NCI-H1417 treated with DMSO at 0.1 percent for 48 hours (cell line): ENCODE measurements around the gene KLLN.
"Not testable (repeated sequence)": the region's sequence is repeated elsewhere in the genome, so short reads cannot be mapped to it uniquely, and the experiment has no call there.

Experiments
- DNase-seq: peaks from one replicate; lab custom pipeline; 2025; lab: John Stamatoyannopoulos, UW

The KLLN gene

DNA sequence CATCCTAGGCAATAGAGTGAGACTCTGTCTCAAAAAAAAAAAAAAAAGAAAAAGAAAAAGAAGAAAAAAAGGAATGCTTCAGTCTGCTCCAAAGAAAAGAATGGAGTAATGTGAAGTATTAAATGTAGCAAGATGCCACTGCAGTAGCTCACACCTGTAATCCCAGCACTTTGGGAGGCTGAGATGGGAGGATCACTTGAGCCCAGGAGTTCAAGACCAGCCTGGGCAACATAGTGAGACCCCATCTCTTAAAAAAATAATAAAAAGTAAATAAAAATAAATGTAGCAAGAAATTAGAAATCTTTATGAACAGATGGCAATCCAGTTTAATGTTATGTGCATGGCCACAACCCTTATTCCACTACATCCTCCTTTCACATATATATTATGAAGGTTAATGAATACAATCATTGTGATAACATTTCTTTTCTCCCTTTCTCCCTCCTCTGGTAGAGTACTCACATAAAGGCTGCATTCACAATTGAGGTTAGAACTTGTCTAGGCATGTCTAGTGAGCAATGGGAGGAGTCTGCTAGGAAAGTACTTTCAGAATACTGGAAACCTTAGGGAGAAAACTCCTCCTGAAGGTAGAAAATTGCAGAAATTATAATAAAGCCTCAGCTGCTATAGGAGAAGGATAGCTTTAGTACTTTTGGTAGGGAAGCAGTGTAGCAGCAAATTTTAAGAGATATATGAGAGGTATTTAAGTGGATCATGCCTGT lies 20.4 kb downstream of the KLLN start:
- no peak for DNase-seq

DNA sequence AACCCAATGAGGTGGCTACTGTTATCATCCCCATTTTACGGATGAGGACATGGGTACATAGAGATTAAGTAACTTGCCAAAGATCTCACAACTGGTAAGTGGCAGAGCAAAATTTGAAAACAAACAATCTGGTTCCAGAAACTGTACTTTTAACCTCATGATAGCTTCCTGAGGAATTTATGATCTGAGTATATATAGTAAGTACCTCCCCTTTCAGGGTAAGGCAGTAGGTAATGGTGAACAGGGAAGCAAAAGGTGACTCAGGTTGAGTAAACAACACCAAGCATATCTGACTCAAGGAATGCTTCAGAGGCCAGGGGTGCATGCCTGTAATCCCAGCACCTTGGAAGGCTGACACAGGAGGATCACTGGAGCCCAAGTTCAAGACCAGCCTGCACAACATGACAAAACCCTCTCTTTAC lies 21.1 kb downstream of the KLLN start:
- no peak for DNase-seq

DNA sequence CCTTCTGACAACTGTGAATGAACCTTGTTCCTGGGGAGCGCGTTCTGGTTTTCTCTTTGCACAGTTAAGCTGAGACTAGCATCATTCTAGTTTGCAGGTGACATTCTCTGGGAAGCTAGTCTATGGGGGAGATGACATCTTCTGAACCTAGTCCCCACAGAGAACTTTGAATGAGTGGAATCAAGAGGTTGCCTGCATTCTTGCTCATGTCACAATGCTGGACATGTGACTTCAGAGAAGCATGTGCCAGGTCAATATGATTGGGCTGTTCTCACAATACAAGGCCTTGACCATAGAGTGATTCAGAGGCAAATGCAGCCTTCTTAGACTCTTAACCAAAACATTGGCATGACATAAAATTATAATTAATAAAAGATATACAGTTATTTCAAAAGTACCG lies 22.1 kb downstream of the KLLN start:
- DNase-seq = no peak

DNA sequence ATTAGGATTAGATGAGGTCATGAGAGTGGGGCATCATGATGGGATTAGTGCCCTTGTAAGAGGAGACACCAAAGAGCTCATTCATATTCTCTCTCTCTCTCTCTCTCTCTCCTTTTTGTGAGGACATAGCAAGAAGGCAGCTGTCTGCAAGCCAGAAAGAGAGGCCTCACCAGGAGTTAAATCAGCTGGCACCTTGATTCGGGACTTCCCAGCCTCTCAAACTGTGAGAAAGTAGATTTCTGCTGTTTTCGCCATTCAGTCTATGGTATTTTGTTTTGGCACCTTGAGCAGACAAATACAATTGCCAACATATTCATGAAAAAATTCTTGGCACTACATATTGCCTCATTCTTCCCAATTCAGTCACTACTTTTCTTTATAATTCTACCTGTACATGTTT lies 24.7 kb downstream of the KLLN start:
- no peak for DNase-seq

DNA sequence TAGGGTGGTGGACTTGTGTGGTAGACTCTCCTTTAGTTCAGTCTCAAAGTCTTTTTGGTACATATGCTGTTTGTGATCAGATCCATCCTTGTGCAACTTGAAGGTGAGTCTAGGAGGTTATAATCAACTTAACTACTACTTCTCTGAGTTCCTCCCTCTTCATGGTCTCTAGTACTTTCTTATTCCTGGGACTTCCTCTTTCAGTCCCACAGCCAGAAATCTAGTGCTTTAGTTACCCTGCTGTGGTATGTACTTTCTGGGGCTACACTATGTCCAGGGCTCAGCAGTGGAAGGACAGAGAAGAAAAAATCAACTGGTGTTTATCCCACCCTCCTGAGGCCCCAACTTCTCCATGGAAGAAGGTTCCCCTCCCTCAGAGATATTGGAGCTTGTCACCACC lies 25.9 kb downstream of the KLLN start:
- DNase-seq = no peak

DNA sequence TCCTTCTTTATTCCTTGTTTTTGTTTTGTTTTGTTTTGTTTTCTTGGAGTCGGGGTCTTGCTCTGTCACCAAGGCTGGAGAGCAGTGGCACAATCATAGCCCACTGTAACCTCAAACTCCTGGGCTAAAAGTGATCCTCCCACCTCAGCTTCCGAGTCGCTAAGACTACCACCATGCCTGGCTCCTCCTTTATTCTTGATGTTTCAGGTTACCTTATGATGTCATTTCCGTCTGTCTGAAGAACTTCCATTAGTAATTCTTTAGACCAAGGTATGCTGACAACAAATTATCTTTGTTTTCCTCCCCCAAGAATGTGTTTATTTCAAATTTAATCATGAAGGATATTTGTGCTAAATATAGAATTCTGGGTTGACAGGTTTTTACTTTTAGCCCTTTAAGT lies 27.2 kb downstream of the KLLN start:
- DNase-seq = no peak

DNA sequence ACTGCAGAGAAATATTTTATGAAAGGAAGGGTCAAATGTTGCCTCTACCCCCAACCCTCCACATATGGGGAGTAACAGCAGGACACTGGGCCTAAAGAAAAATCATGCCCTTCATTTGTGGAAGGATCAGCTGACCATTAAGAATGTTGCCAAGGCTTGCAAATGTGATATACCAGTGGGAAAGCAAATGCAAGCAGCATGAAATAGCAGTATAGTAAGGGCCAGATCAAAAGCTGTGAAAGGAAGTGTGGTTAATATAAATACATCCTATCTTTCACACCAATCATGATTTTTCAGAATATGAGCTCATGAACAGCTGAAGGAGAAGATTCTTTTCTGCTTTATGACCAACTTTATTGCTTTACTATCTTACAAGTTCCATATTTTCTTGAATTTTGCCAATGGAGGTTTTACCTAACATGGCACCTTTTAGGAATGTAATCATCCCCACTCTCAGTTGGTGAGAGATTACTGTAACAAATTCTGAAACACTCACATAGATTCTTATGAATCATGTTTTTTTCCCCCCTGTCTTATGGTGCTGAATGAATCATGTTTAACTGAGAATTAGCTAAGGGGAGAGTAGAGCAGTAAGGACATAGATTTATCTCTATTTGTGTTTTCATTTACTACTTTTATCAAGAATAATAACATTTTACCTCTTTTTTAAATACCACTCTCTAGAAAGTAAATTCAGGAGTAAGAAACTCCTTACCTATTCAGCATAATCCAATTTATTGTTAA lies 33.2 kb downstream of the KLLN start:
- DNase-seq = no peak

DNA sequence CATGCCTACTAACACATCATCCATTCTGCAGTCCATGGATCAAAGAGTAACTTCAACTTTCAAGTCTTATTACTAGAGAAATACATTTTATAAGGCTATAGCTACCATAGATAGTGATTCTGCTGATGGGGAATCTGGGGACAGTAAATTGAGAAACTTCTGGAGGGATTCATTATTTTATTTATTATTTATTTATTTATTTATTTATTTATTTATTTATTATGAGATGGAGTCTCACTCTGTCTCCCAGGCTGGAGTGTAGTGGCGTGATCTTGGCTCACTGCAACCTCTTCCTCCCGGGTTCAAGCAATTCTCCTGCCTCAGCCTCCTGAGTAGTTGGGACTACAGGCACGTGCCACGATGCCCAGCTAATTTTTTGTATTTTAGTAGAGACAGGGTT lies 34.3 kb downstream of the KLLN start:
- not testable (repeated sequence) for DNase-seq

DNA sequence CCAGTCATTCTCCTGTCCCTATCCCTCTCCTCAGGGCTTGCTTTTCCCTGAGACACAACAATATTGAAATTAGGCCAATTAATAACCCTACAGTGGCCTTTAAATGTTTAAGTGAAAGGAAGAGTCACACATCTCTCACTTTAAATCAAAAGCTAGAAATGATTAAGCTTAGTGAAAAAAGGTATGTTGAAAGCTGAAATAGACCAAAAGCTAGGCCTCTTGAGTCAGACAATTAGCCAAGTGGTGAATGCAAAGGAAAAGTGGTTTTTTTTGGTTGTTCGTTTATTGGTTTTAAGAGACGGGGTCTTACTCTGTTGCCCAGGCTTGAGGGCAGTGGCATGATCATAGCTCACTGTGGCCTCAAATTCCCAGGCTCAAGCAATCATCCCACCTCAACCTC lies 35.7 kb downstream of the KLLN start:
- no peak for DNase-seq

DNA sequence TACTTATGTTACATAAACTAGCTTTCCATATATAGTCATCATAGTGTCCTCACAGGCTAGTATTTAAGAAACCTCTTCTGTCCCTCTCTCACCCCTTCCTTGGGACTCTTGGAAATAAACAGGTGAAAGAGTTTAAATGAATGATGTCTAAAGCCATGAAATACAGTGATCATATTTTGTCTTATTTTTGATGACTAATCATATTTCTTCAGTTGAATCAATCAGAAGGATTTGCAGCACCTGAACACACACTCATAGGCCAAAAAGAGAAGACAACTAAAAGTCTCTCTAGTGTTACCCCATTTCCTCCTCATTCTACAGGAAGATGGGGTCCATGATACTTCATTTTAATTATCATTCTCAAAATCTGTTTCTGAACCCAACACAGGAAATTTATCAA lies 36.7 kb downstream of the KLLN start:
- no peak for DNase-seq

DNA sequence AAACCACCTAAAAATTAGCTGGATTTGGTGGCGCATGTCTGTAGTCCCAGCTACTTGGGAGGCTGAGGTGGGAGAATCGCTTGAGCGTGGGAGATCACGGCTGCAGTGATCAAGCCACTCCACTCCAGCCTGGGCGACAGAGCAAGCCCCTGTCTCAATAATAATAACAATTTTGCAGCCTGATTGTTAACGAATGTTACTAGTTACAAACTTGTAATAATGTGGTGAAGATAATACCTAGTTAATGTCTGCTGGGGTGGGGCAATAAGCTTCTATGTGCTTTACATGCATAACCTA lies 44.1 kb downstream of the KLLN start:
- DNase-seq = no peak

DNA sequence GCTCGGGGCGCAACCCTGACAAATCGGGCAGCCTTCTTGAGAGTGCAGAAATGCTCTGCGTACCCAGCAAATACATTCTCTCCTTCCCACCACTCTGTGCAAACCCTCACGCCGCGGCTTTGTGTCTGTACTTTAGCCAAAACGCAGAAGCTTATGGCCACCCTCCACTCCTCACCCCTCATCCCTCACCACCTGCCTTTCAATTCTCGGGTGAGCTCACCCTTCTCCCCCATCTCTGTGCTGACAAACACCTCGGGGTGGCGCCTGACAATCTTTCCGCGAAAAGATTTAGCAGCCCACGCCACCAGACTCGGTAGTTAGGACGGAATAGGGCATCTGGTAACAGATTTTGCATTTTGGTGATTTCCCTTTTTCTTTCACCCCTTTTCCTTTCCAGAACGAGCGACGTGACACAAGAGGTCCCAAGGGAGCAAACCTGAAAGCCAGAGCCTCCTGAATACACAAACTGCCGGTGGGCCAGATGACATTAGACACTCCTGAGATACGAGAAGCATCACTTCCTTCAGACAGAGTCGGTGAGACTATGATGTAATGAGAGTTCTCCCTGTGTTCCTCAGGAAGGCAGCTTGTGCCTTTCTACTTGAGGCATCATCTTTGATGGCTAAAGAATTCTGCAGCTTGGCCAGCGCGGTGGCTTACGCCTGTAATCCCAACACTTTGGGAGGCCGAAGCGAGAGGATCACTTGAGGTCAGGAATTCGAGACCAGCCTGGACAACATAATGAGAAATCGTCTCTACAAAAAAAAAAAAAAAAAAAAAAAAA lies 44.6 kb downstream of the KLLN start:
- DNase-seq = no peak

DNA sequence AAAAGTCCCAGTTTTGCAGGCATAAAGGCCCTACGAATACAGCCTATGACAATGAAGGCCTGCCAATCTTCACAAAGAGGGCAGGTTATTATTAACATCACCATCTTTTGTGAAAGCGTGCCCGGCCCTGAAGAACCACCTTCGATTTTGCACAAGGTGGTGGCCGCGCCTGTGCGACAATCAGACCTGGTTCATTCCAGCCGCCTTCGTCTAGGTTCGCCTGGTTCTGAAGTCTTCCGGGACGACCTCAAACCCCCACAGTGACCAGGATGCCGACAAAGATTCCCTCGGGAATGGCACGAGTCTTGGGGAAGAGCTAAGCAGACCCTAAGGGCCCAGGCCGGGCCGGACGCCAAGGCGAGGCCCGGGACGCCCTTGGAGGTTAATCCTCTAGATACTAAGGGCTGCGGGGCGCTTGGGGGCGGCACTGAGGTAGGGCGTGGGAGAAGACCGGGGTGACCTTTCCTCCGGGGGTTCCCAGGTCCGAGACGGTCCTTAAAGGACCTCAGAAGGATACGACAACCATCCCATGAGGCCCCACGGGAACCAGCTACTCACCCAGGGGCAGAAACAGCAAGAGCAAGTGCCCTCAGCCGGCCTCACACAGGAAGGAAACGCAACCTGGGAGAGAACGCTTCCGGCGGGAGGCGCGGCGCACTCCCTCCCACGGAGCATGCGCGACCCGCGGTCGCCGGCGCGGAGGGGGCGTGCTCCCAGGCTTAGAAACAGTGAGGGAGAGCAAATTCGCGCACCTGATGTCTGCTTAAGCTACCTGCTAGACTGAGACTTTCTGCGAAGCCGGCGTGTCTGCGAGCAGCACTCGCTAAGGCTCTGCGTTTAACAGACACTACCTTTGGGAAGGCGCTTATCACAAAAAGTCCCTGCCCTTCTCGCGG lies 45.5 kb downstream of the KLLN start, which contains the start of gene ATAD1:
TSS of gene ATAD1 (minus strand) at position 618 of the 896 bp plus-strand sequence. CDS start 3,627 bp downstream, outside the sequence.
- peak; percentile 28 for DNase-seq

DNA sequence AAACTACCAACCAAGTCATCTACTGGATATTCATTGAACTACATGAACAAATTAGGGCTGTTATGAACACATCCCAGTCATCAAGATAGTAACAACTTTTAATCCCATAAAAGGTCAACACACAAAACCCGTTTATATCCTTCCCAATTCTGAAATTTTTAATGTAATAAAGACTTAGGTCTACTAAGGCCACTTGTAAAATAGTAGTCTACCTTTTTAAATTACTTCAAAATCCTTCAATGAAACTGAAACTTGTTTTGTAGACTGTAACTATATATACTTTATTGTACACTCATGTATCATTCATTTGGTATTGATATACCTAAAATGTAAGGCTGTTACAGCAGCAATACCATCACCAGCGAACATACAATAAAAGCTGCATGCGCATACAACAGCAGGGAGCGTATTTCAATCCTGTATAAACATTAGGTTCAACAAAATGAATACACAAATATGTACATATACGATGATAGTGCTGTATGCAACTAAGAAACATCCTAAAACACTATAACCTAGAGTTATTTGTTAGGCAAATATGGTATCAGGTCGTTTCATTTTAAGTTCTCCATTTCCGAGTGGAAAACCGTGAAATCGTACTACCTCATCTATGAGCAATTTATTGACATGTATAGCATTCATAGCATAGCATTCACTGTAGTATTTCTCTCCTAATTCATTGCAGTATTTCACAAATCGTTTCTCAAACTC lies 46.3 kb downstream of the KLLN start:
- DNase-seq = no peak

DNA sequence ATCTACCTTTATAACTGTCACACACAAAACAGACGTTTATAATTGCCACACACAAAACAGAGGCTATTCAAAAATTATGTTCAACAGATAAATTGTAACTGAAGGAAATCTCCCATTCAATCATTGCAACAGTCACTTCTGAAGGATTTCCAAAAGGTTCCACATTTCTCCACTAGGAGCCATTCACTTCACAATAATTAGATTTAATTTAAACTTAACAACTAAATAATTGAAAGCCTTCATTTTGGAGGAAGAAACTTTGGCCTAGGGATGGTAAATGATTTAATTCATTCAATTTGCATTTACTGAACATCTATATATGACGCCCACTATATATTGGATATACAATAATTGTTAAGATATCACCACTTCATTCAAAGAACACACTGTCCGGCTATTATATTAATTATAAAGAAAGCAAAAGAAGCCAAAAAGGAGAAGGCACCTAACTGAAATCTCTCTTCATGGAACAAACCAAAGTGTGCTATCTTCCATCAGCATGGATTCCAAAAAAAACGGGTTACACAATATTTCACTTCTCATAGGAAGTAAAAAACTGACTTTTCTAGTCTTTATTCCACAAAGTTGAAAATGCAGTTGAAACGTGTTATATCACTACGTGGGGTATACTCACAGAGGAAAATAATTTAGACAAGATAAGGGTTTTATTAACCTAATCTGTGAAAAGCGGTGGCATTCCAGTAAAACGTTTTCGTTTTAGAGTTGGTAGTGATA lies 47.0 kb downstream of the KLLN start:
- DNase-seq = no peak
